Superior temporal gyrus (tissue), 1 donor: ENCODE data around the gene PGA5.
"Not testable (repeated sequence)": the region's sequence is repeated elsewhere in the genome, so short reads cannot be mapped to it uniquely, and the experiment has no call there.

Experiments used
- DNase-seq: peaks from one replicate; pipeline ENCODE4 v3.0.0-alpha.2; 2016; ENCODE audit errors: extremely low spot score

Gene PGA5

GRCh38 chr11:61240875-61241274 is at the start of gene PGA5:
Gene PGA5, plus strand, starts transcription at chr11:61241175. Its CDS starts 52 bp downstream, at chr11:61241227.
- not testable (repeated sequence) for DNase-seq

- DNase-seq: no peak
These were observed 47.4 kb upstream of the PGA5 start for GRCh38 chr11:61193596-61193995.

- DNase-seq: no peak
These were observed 46.8 kb upstream of the PGA5 start for GRCh38 chr11:61194169-61194671.

GRCh38 chr11:61194981-61195695 is 45.8 kb upstream of the PGA5 start:
- DNase-seq: no peak

GRCh38 chr11:61195719-61196118 is 45.3 kb upstream of the PGA5 start:
- DNase-seq: no peak

- DNase-seq: no peak
These were observed 42.6 kb upstream of the PGA5 start for GRCh38 chr11:61198361-61198760.

- no peak for DNase-seq
These were observed 41.9 kb upstream of the PGA5 start for GRCh38 chr11:61198948-61199523.

- DNase-seq: no peak
These were observed 39.5 kb upstream of the PGA5 start for GRCh38 chr11:61201476-61201875.

GRCh38 chr11:61202950-61203746 is 37.8 kb upstream of the PGA5 start, which contains the start of gene PGA3:
Gene PGA3, plus strand, starts transcription at chr11:61203515. Its CDS starts 50 bp downstream, at chr11:61203565.
- DNase-seq: not testable (repeated sequence)

GRCh38 chr11:61203873-61204272 is 37.1 kb upstream of the PGA5 start:
- DNase-seq: not testable (repeated sequence)

GRCh38 chr11:61204502-61205059 is 36.4 kb upstream of the PGA5 start:
- DNase-seq: not testable (repeated sequence)

- DNase-seq: not testable (repeated sequence)
These were observed 33.2 kb upstream of the PGA5 start for GRCh38 chr11:61207636-61208310.

GRCh38 chr11:61210629-61211028 is 30.3 kb upstream of the PGA5 start:
- not testable (repeated sequence) for DNase-seq

GRCh38 chr11:61211327-61211952 is 29.5 kb upstream of the PGA5 start:
- not testable (repeated sequence) for DNase-seq

GRCh38 chr11:61212202-61212601 is 28.8 kb upstream of the PGA5 start:
- not testable (repeated sequence) for DNase-seq

- not testable (repeated sequence) for DNase-seq
These were observed 27.2 kb upstream of the PGA5 start for GRCh38 chr11:61213711-61214324.

- not testable (repeated sequence) for DNase-seq
These were observed 22.7 kb upstream of the PGA5 start for GRCh38 chr11:61218306-61218705.

- DNase-seq: not testable (repeated sequence)
These were observed 22.0 kb upstream of the PGA5 start for GRCh38 chr11:61219016-61219415.

- DNase-seq: not testable (repeated sequence)
These were observed 18.9 kb upstream of the PGA5 start, which contains the start of gene PGA4 for GRCh38 chr11:61222047-61222446. Gene PGA4, plus strand, starts transcription at chr11:61222347. Its CDS starts 54 bp downstream, at chr11:61222401.

GRCh38 chr11:61222692-61223091 is 18.3 kb upstream of the PGA5 start:
- not testable (repeated sequence) for DNase-seq
